ENCODE measurements around the gene TSSC4.
A peak's percentile ranks its signal among the peaks of the same experiment; 100 is the strongest.

TSSC4 gene

GRCh38 chr11:2435288-2436012 is 34.9 kb downstream of the TSSC4 start:
- no peak for DNase-seq

- DNase-seq, result no peak
These were observed 35.5 kb downstream of the TSSC4 start for GRCh38 chr11:2436013-2436520.

GRCh38 chr11:2436521-2437031 is 36.0 kb downstream of the TSSC4 start:
- DNase-seq, result no peak

- DNase-seq, result no peak
These were observed 37.0 kb downstream of the TSSC4 start for GRCh38 chr11:2437516-2437915.

GRCh38 chr11:2439820-2440219 is 39.3 kb downstream of the TSSC4 start:
- no peak for DNase-seq

- peak; percentile 22 for DNase-seq
These were observed 40.1 kb downstream of the TSSC4 start for GRCh38 chr11:2440646-2441045.

- DNase-seq, result no peak
These were observed 40.6 kb downstream of the TSSC4 start for GRCh38 chr11:2441171-2441570.

GRCh38 chr11:2442589-2442988 is 42.0 kb downstream of the TSSC4 start:
- no peak for DNase-seq

GRCh38 chr11:2443406-2443805 is 42.9 kb downstream of the TSSC4 start:
- DNase-seq, result no peak

- DNase-seq, result peak; percentile 73
These were observed 43.6 kb downstream of the TSSC4 start, which contains the start of gene TRPM5 for GRCh38 chr11:2443881-2444820. TRPM5 (minus strand) TSS chr11:2444514; CDS start chr11:2423036, 21,478 bp downstream.

GRCh38 chr11:2444821-2445745 is 44.5 kb downstream of the TSSC4 start, which contains the start of gene KCNQ1:
KCNQ1 (plus strand) TSS chr11:2445008; CDS start chr11:2445099, 91 bp downstream.
- DNase-seq, result peak; percentile 64

- no peak for DNase-seq
These were observed 45.4 kb downstream of the TSSC4 start for GRCh38 chr11:2445746-2446551.

- peak; percentile 31 for DNase-seq
These were observed 46.2 kb downstream of the TSSC4 start for GRCh38 chr11:2446590-2447252.

- no peak for DNase-seq
These were observed 46.9 kb downstream of the TSSC4 start for GRCh38 chr11:2447253-2447950.

- no peak for DNase-seq
These were observed 47.6 kb downstream of the TSSC4 start for GRCh38 chr11:2447951-2448650.

GRCh38 chr11:2448661-2449547 is 48.4 kb downstream of the TSSC4 start:
- no peak for DNase-seq

GRCh38 chr11:2449548-2450320 is 49.2 kb downstream of the TSSC4 start:
- no peak for DNase-seq
